HFF-Myc (cell line): ENCODE measurements around the gene GSAP.

ENCODE experiments used
- DNase-seq: peaks from one replicate; pipeline ENCODE4 v3.0.0-alpha.2; 2011; ENCODE audit warnings: low read depth; ENCODE audit errors: extremely low read depth
- H3K4me3 ChIP-seq: replicated peaks from 2 replicates; pipeline ENCODE4 v1.5.1; 2011; ENCODE audit warnings: low read depth, mild to moderate bottlenecking, control low read depth, low read length
- TF ChIP-seq, protein P1 (sequence below): IDR thresholded peaks from 2 replicates; pipeline ENCODE4 v1.5.1; 2012; ENCODE audit warnings: mild to moderate bottlenecking, low read depth, low read length, control low read depth; ENCODE audit errors: missing control alignments

GSAP gene

DNA sequence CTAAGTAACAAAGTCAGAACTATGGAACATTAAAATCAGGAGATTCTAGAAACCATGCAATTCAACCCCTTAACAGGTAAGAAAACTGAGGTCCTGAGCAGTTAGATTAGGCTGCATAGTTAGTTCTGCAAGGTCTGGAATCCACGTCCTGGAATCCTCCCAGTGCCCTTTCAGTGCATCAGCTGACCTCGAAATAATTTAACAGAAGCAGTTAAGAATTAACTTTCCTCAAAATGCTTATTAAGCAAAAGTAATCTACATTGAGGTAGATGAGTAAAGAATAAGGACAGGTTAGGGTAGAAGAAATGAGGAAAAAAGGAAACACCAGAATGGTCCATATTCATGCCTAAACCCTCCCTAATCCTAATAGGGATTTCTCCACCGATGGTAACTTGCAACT lies 37.6 kb downstream of the GSAP start:
- TF ChIP-seq, protein P1, sequence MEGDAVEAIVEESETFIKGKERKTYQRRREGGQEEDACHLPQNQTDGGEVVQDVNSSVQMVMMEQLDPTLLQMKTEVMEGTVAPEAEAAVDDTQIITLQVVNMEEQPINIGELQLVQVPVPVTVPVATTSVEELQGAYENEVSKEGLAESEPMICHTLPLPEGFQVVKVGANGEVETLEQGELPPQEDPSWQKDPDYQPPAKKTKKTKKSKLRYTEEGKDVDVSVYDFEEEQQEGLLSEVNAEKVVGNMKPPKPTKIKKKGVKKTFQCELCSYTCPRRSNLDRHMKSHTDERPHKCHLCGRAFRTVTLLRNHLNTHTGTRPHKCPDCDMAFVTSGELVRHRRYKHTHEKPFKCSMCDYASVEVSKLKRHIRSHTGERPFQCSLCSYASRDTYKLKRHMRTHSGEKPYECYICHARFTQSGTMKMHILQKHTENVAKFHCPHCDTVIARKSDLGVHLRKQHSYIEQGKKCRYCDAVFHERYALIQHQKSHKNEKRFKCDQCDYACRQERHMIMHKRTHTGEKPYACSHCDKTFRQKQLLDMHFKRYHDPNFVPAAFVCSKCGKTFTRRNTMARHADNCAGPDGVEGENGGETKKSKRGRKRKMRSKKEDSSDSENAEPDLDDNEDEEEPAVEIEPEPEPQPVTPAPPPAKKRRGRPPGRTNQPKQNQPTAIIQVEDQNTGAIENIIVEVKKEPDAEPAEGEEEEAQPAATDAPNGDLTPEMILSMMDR = no peak
- no peak overlapping the region for H3K4me3 ChIP-seq
- no peak for DNase-seq

DNA sequence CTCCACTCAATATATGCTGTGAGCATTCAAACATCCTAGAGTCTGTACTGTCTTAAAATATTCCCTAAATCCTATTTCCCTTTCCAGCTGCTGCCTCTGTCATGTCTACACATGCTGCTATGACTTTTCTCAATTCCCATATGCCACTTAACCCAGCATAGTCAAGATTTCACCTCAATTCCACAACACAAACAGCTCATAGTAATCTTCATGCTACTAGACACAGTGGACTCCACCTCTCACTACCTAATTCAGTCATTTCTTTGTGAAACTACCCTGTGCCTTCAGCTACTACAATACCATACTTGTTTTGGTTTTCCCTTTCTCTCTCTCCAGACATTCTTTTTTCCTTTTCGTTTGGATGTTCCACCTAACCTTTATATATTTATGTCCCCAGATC lies 45.5 kb downstream of the GSAP start:
- TF ChIP-seq, protein P1 = no peak
- H3K4me3 ChIP-seq = no peak overlapping the region
- no peak for DNase-seq

DNA sequence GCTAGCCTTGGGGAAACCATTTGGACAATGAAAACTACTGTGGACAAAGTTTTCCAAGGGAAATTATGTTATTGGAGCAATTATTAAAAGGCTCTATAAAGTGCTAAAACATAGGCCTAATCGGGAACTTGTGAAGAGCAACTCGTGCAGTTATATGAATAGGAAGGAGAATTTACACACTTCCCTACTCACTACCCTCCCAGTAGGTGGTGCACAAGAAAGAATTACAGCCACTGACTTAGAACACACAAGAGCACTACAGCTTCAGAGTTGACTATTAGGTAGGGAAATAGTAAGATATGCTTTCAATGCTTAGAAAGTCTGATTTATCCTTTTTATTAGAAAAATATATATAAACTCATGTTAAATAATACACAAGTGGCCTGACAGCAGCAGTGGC lies 47.2 kb downstream of the GSAP start:
- TF ChIP-seq, protein P1 = no peak
- H3K4me3 ChIP-seq = no peak overlapping the region
- no peak for DNase-seq

DNA sequence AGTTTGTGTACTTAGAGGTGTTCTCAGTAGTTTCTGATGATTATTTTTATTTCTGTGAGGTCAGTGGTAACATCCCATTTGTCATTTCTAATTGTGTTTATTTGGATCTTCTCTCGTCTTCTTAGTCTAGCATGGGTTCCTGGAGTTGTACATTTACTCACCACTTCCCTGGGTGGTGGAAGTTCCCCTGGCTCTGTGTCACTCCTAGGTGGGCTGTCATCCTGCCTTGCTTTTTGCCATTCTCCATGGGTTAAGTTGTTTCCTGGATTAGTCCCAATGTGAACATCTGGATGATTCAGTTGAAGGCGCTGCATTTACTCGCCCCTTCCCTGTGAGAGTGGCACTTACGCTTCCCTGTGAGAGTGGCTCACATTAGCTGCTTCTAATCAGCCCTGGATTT lies 48.2 kb downstream of the GSAP start:
- TF ChIP-seq, protein P1 = no peak
- no peak for DNase-seq

DNA sequence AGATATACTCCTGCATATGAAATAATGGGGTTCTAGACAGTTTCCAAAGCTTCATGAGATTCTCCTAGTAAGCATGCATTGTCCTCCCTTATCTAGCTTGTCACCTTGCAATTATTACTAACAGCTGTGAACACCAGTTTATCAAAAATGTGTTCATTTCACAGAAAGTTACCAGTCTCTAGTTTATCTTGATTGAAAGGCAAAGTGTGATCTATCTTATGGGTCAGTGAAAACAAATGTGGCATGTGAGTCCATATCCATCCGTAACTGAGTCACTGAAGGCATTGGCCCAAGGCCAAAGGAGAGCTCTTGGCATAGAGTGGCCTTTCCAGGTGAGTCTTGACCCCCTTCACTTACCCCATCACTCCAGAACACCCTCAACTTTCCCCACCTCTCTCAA lies 53.2 kb downstream of the GSAP start:
- no peak overlapping the region for H3K4me3 ChIP-seq
- no peak for DNase-seq
- TF ChIP-seq, protein P1 = no peak

More for the DNA sequence above, 48.2 kb downstream of the GSAP start:
- H3K4me3 ChIP-seq = no peak overlapping the region

DNA sequence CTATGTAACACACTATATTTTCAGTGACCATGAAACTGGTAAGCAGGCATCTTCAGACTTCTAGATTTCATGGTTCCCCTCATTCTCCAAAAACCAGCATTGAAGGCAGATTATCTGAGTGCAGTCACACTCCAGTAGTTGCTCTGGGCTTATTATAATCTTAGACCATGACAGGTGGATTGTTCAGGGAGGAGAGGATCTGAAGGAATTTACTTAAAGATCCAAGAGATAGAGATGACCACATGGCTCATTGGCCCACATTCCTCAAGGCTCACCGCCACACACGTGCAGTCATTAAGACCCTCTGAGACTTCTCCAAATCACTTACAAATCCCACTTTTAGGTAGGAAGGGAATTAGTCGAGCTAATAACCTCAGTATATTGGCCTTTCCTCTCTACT lies 55.2 kb downstream of the GSAP start:
- no peak overlapping the region for H3K4me3 ChIP-seq
- TF ChIP-seq, protein P1 = no peak
- DNase-seq = no peak

DNA sequence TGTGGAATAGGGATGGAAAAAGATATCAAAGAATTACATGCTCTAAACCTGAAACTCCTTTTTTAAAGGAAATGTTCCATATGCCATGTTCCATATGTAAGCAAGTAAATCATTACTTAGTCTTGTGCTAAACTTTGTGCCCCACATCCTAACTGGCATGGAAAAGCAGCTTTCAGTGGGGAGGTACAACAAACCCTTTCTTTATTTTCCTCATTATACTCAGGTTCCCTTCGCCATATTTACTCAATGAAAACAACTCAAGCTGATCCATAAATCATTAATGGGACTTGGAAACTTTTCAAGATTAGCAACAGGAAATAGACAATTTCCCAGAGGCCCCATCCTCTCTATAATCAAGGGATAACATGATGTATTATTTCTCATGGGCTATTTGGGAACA lies 56.0 kb downstream of the GSAP start:
- TF ChIP-seq, protein P1 = no peak
- no peak for DNase-seq
- H3K4me3 ChIP-seq = no peak overlapping the region
